Measurements from ENCODE around the gene ARF5. TPM values are rescaled to one million over a fixed set of nuclear protein-coding genes. Genes with fewer than 3 reads are reported as not detected.
A peak's percentile ranks its signal among the peaks of the same experiment; 100 is the strongest.

The ARF5 gene
- total and polyA plus RNA-seq, 2 experiments from 2014 or later: 207 to 263 TPM

- Histone ChIP-seq H2AFZ (no peak overlapping the region), H3K36me3 (ENCODE audit: low read depth) (no peaks in the 10 kb centered on the region), H3K4me2 (ENCODE audit: unreplicated experiment) (no peak overlapping the region), H3K4me3 (no peak overlapping the region), H3K9ac (no peak overlapping the region), H3K4me1 (ENCODE audit: insufficient read depth) (no peaks in the 10 kb centered on the region), H4K20me1 (ENCODE audit: insufficient read depth) (no peaks in the 10 kb centered on the region), H3K27ac (no peak overlapping the region), H3F3A (ENCODE audit: insufficient read depth) (no peaks in the 10 kb centered on the region), H3K9me3 (ENCODE audit: low read depth) (no peaks in the 10 kb centered on the region), H3K79me2 (ENCODE audit: insufficient read depth) (no peaks in the 10 kb centered on the region), H3K9me2 (ENCODE audit: insufficient read depth) (no peaks in the 10 kb centered on the region), H3K27me3 (replicated peaks; ENCODE audit: insufficient read depth) (peaks cover 86% of the 10 kb centered on the region)
- TF ChIP-seq EZH2phosphoT487 (IDR thresholded peaks at IDR 0.05; ENCODE audit: insufficient read depth, low read depth) (no peak), EZH2 (IDR thresholded peaks at IDR 0.05; ENCODE audit: insufficient read depth, poor library complexity, severe bottlenecking) (no peak)
- no peak for DNase-seq
- in situ Hi-C loops (cut with MboI): no loop called here
- WGBS, 2 experiments (ENCODE audit: low coverage in 1 of 2, low lambda C conversion rate in 2 of 2, missing lambda C conversion rate in 2 of 2): 24 to 44% methylated on average over 1 of the region's 1 CpG
Observed at GRCh38 chr7:127618775-127619174, 30.6 kb downstream of the ARF5 start.

GRCh38 chr7:127619681-127620405 is 31.6 kb downstream of the ARF5 start:
- no peaks in the 10 kb centered on the region for H3K36me3 ChIP-seq (ENCODE audit: low read depth)
- no peak overlapping the region for H3K4me2 ChIP-seq (ENCODE audit: unreplicated experiment)
- 12 to 13% methylated on average over 27 of the region's 27 CpGs for WGBS, 2 experiments (ENCODE audit: low coverage in 1 of 2, low lambda C conversion rate in 2 of 2, missing lambda C conversion rate in 2 of 2)
- no peak overlapping the region for H3K27ac ChIP-seq
- no peaks in the 10 kb centered on the region for H3K9me3 ChIP-seq (ENCODE audit: low read depth)
- no peak overlapping the region for H3K9ac ChIP-seq
- H3F3A ChIP-seq (ENCODE audit: insufficient read depth): no peaks in the 10 kb centered on the region
- TF ChIP-seq EZH2phosphoT487 (IDR thresholded peaks at IDR 0.05; ENCODE audit: insufficient read depth, low read depth) (no peak), EZH2 (IDR thresholded peaks at IDR 0.05; ENCODE audit: insufficient read depth, poor library complexity, severe bottlenecking) (no peak)
- no peak overlapping the region for H2AFZ ChIP-seq
- H3K79me2 ChIP-seq (ENCODE audit: insufficient read depth): no peaks in the 10 kb centered on the region
- in situ Hi-C loops (cut with MboI): no loop called here
- no peak overlapping the region for H3K4me3 ChIP-seq
- no peaks in the 10 kb centered on the region for H4K20me1 ChIP-seq (ENCODE audit: insufficient read depth)
- H3K27me3 ChIP-seq (replicated peaks; ENCODE audit: insufficient read depth): peaks cover 84% of the 10 kb centered on the region
- H3K4me1 ChIP-seq (ENCODE audit: insufficient read depth): no peaks in the 10 kb centered on the region
- no peaks in the 10 kb centered on the region for H3K9me2 ChIP-seq (ENCODE audit: insufficient read depth)
- peak; percentile 20 for DNase-seq

- no peaks in the 10 kb centered on the region for H3K79me2 ChIP-seq (ENCODE audit: insufficient read depth)
- H3K27me3 ChIP-seq (replicated peaks; ENCODE audit: insufficient read depth): peaks cover 81% of the 10 kb centered on the region
- no peaks in the 10 kb centered on the region for H4K20me1 ChIP-seq (ENCODE audit: insufficient read depth)
- H3K4me2 ChIP-seq (ENCODE audit: unreplicated experiment): no peak overlapping the region
- H3K9me2 ChIP-seq (ENCODE audit: insufficient read depth): no peaks in the 10 kb centered on the region
- no peak overlapping the region for H3K9ac ChIP-seq
- TF ChIP-seq EZH2 (IDR thresholded peaks at IDR 0.05; ENCODE audit: insufficient read depth, poor library complexity, severe bottlenecking): no peak
- TF ChIP-seq EZH2phosphoT487 (IDR thresholded peaks at IDR 0.05; ENCODE audit: insufficient read depth, low read depth): no peak
- H3K4me3 ChIP-seq: no peak overlapping the region
- no peak overlapping the region for H3K27ac ChIP-seq
- no peaks in the 10 kb centered on the region for H3F3A ChIP-seq (ENCODE audit: insufficient read depth)
- 4 to 6% methylated on average over 24 of the region's 24 CpGs for WGBS, 2 experiments (ENCODE audit: low coverage in 1 of 2, low lambda C conversion rate in 2 of 2, missing lambda C conversion rate in 2 of 2)
- no peaks in the 10 kb centered on the region for H3K9me3 ChIP-seq (ENCODE audit: low read depth)
- in situ Hi-C loops (cut with MboI): no loop called here
- H3K36me3 ChIP-seq (ENCODE audit: low read depth): no peaks in the 10 kb centered on the region
- H3K4me1 ChIP-seq (ENCODE audit: insufficient read depth): no peaks in the 10 kb centered on the region
- DNase-seq: no peak
- no peak overlapping the region for H2AFZ ChIP-seq
Observed at GRCh38 chr7:127620406-127621233, 32.4 kb downstream of the ARF5 start.

GRCh38 chr7:127625331-127625730 is 37.1 kb downstream of the ARF5 start:
- no peaks in the 10 kb centered on the region for H3K79me2 ChIP-seq (ENCODE audit: insufficient read depth)
- H3K9me2 ChIP-seq (ENCODE audit: insufficient read depth): no peaks in the 10 kb centered on the region
- no peaks in the 10 kb centered on the region for H3F3A ChIP-seq (ENCODE audit: insufficient read depth)
- H3K4me3 ChIP-seq: no peak overlapping the region
- H3K4me2 ChIP-seq (ENCODE audit: unreplicated experiment): no peak overlapping the region
- DNase-seq: no peak
- H2AFZ ChIP-seq: no peak overlapping the region
- no peaks in the 10 kb centered on the region for H3K36me3 ChIP-seq (ENCODE audit: low read depth)
- H3K9ac ChIP-seq: no peak overlapping the region
- peaks cover 41% of the 10 kb centered on the region for H3K27me3 ChIP-seq (replicated peaks; ENCODE audit: insufficient read depth)
- no peaks in the 10 kb centered on the region for H3K9me3 ChIP-seq (ENCODE audit: low read depth)
- H3K27ac ChIP-seq: no peak overlapping the region
- H3K4me1 ChIP-seq (ENCODE audit: insufficient read depth): no peaks in the 10 kb centered on the region
- TF ChIP-seq EZH2 (IDR thresholded peaks at IDR 0.05; ENCODE audit: insufficient read depth, poor library complexity, severe bottlenecking) (no peak), EZH2phosphoT487 (IDR thresholded peaks at IDR 0.05; ENCODE audit: insufficient read depth, low read depth) (no peak)
- H4K20me1 ChIP-seq (ENCODE audit: insufficient read depth): no peaks in the 10 kb centered on the region
- in situ Hi-C loops (cut with MboI): no loop called here
